Esophagus squamous epithelium (tissue), 5 donors: Measurements from ENCODE around the gene SNN. TPM values are rescaled to one million over a fixed set of nuclear protein-coding genes. Genes with fewer than 3 reads are reported as not detected.

Experiments
- DNase-seq: peaks from one replicate; lab custom pipeline; 2025; lab: John Stamatoyannopoulos, UW
- H3K27ac ChIP-seq, 4 donors: fragments of 200-600 bp; sonication (generic); one replicate each; pipeline ENCODE4 v1.5.1; 2016 to 2019; ENCODE audit warnings: mild to moderate bottlenecking in 1 of 4
- H3K27me3 ChIP-seq, 4 donors: fragments of 200-600 bp; sonication (generic); 1 replicate in 3 of 4; 2 replicates in 1 of 4; pipeline versions ENCODE4 v1.5.1 to v1.6.0; 2017 to 2021; ENCODE audit warnings: antibody characterized with exemption in 1 of 4
- H3K36me3 ChIP-seq, 3 donors: fragments of 200-600 bp; sonication (generic); one replicate each; pipeline ENCODE4 v1.5.1; 2016 to 2019
- H3K4me1 ChIP-seq, 3 donors: fragments of 200-600 bp; sonication (generic); one replicate each; pipeline ENCODE4 v1.5.1; 2017 to 2019
- H3K4me3 ChIP-seq, 4 donors: fragments of 200-600 bp; sonication (generic); 1 replicate in 3 of 4; 2 replicates in 1 of 4; pipeline ENCODE4 v1.5.1; 2016 to 2019; ENCODE audit warnings: mild to moderate bottlenecking in 2 of 4, moderate library complexity in 1 of 4
- H3K9me3 ChIP-seq, 3 donors: fragments of 200-600 bp; sonication (generic); one replicate each; pipeline ENCODE4 v1.5.1; 2016 to 2019
- CTCF ChIP-seq, 6 experiments: fragments of 450-650 bp in 4 of 6; fragments of 200-600 bp in 2 of 6; sonication (generic) in 2 of 6; IDR thresholded peaks; one replicate each; pipeline ENCODE4 v1.5.1; 2016 to 2019; ENCODE audit warnings: antibody characterized with exemption in 6 of 6, mild to moderate bottlenecking in 4 of 6, moderate library complexity in 4 of 6
- POLR2A ChIP-seq, 4 donors: fragments of 450-650 bp; IDR thresholded peaks; one replicate each; pipeline ENCODE4 v1.6.1; 2017; ENCODE audit warnings: antibody characterized with exemption in 4 of 4, mild to moderate bottlenecking in 4 of 4, moderate library complexity in 3 of 4
- WGBS, 2 donors: methylation state at CpG; one replicate each; pipeline ENCODE4 v1.1.5; 2018; 5-methylcytosine and 5-hydroxymethylcytosine counted together
- intact Hi-C: fragments of 100-400 bp; cut with DNase I; formaldehyde crosslinking; loops from one replicate; pipeline ENCODE4 v1.15.0; 2022
- total RNA-seq, 4 donors: library from RNA; depleted of rRNA; stranded (reverse); fragments of >200 nt; gene quantifications; one replicate each; pipeline ENCODE4 v1.1.0, GENCODE V29; 2016
- donor health status: DM: yes; HTN: yes; CAD: no.

The SNN gene
- total RNA-seq, 4 donors from 2014 or later, result 13.7 to 22.9 (median 17.0) TPM

GRCh38 chr16:11689031-11689840 lies 21.0 kb downstream of the SNN start:
- H3K27me3 ChIP-seq, result no peaks in the 10 kb centered on the region
- DNase-seq, result no peak
- H3K4me1 ChIP-seq, result peaks cover 0 to 28% (median 6%) of the 10 kb centered on the region in 3 donors
- WGBS, 2 donors, result 39 to 71% methylated on average over 3 of the region's 3 CpGs
- TF ChIP-seq POLR2A (IDR thresholded peaks at IDR 0.05) (no peak), CTCF (IDR thresholded peaks at IDR 0.05) (no peak)
- peaks cover 9 to 92% (median 24%) of the 10 kb centered on the region in 3 donors for H3K36me3 ChIP-seq
- intact Hi-C loops, result no loop called here
- peak overlapping the region in 2 of 4 donors; percentile 35 to 40 for H3K27ac ChIP-seq
- H3K9me3 ChIP-seq, result no peaks in the 10 kb centered on the region
- H3K4me3 ChIP-seq, result no peak overlapping the region

GRCh38 chr16:11691235-11691634 lies 23.0 kb downstream of the SNN start:
- Histone ChIP-seq H3K9me3 (no peaks in the 10 kb centered on the region), H3K4me3 (no peak overlapping the region), H3K4me1 (peaks cover 0 to 23% (median 6%) of the 10 kb centered on the region in 3 donors), H3K27ac (no peak overlapping the region), H3K36me3 (peaks cover 9 to 92% (median 27%) of the 10 kb centered on the region in 3 donors), H3K27me3 (no peaks in the 10 kb centered on the region)
- no peak for TF ChIP-seq POLR2A (IDR thresholded peaks at IDR 0.05)
- TF ChIP-seq CTCF (IDR thresholded peaks at IDR 0.05), result no peak
- DNase-seq, result no peak
- intact Hi-C loops, result no loop called here
- 93 to 100% methylated on average over 5 of the region's 5 CpGs for WGBS, 2 donors

- Histone ChIP-seq H3K27me3 (no peaks in the 10 kb centered on the region), H3K36me3 (peaks cover 9 to 92% (median 29%) of the 10 kb centered on the region in 3 donors), H3K27ac (no peak overlapping the region), H3K9me3 (no peaks in the 10 kb centered on the region), H3K4me3 (no peak overlapping the region), H3K4me1 (peaks cover 0 to 20% (median 6%) of the 10 kb centered on the region in 3 donors)
- DNase-seq, result no peak
- 86 to 95% methylated on average over 7 to 15 of the region's 15 CpGs for WGBS, 2 donors
- TF ChIP-seq POLR2A (IDR thresholded peaks at IDR 0.05), result no peak
- TF ChIP-seq CTCF (IDR thresholded peaks at IDR 0.05), result no peak
- intact Hi-C loops, result no loop called here
Observed at GRCh38 chr16:11691771-11692170, 23.5 kb downstream of the SNN start.

- TF ChIP-seq POLR2A (IDR thresholded peaks at IDR 0.05) (no peak), CTCF (IDR thresholded peaks at IDR 0.05) (no peak)
- Histone ChIP-seq H3K27me3 (no peaks in the 10 kb centered on the region), H3K36me3 (peaks cover 11 to 92% (median 33%) of the 10 kb centered on the region in 3 donors), H3K4me1 (peaks cover 0 to 19% (median 6%) of the 10 kb centered on the region in 3 donors), H3K27ac (no peak overlapping the region), H3K4me3 (no peak overlapping the region), H3K9me3 (no peaks in the 10 kb centered on the region)
- DNase-seq, result no peak
- 89 to 90% methylated on average over 8 of the region's 8 CpGs for WGBS, 2 donors
- intact Hi-C loops, result no loop called here
Observed at GRCh38 chr16:11692171-11692570, 23.9 kb downstream of the SNN start.

GRCh38 chr16:11692651-11693050 lies 24.4 kb downstream of the SNN start:
- peaks cover 13 to 92% (median 32%) of the 10 kb centered on the region in 3 donors for H3K36me3 ChIP-seq
- no peak for DNase-seq
- WGBS, 2 donors, result 87% methylated on average over 6 of the region's 6 CpGs

More at GRCh38 chr16:11692651-11693050, 24.4 kb downstream of the SNN start:
- Histone ChIP-seq H3K4me3 (no peak overlapping the region), H3K27ac (no peak overlapping the region), H3K27me3 (no peaks in the 10 kb centered on the region), H3K4me1 (peaks cover 0 to 15% (median 6%) of the 10 kb centered on the region in 3 donors), H3K9me3 (no peaks in the 10 kb centered on the region)
- no peak for TF ChIP-seq CTCF (IDR thresholded peaks at IDR 0.05)
- TF ChIP-seq POLR2A (IDR thresholded peaks at IDR 0.05), result no peak
- intact Hi-C loops, result no loop called here
